CD4-positive, alpha-beta T cell treated with Interleukin-6 at 100 ng/mL for 8 hours (primary cell): ENCODE data around the gene CCT6A.
"Not testable (repeated sequence)": the region's sequence is repeated elsewhere in the genome, so short reads cannot be mapped to it uniquely, and the experiment has no call there.

Source experiments
- DNase-seq: peaks from one replicate; pipeline ENCODE4 v3.0.0-alpha.2; 2020; ENCODE audit warnings: mixed read lengths, low spot score

Gene CCT6A

GRCh38 chr7:56053379-56053778 is 1.8 kb downstream of the CCT6A start:
- no peak for DNase-seq

- no peak for DNase-seq
Measured at GRCh38 chr7:56053993-56054392, 2.4 kb downstream of the CCT6A start.

GRCh38 chr7:56062382-56062781 is 10.8 kb downstream of the CCT6A start:
- no peak for DNase-seq

GRCh38 chr7:56063500-56063881 is 11.9 kb downstream of the CCT6A start:
- no peak for DNase-seq

GRCh38 chr7:56063882-56064625 is 12.5 kb downstream of the CCT6A start, which contains the start of gene SUMF2:
Gene SUMF2, plus strand, starts transcription at chr7:56064286. Its CDS starts 26 bp downstream, at chr7:56064312.
- DNase-seq = peak; percentile 87

- not testable (repeated sequence) for DNase-seq
Measured at GRCh38 chr7:56066376-56066775, 14.8 kb downstream of the CCT6A start.

GRCh38 chr7:56074371-56074791 is 22.8 kb downstream of the CCT6A start:
- peak; percentile 56 for DNase-seq

- no peak for DNase-seq
Measured at GRCh38 chr7:56077681-56078080, 26.1 kb downstream of the CCT6A start.

- DNase-seq = no peak
Measured at GRCh38 chr7:56078196-56078595, 26.6 kb downstream of the CCT6A start.

GRCh38 chr7:56079450-56080185 is 28.1 kb downstream of the CCT6A start:
- no peak for DNase-seq

GRCh38 chr7:56080726-56081435 is 29.3 kb downstream of the CCT6A start:
- DNase-seq = not testable (repeated sequence)

GRCh38 chr7:56081626-56082340 is 30.2 kb downstream of the CCT6A start:
- no peak for DNase-seq

- no peak for DNase-seq
Measured at GRCh38 chr7:56083150-56083785, 31.7 kb downstream of the CCT6A start.

GRCh38 chr7:56086761-56087160 is 35.2 kb downstream of the CCT6A start:
- DNase-seq = no peak

- DNase-seq = no peak
Measured at GRCh38 chr7:56087445-56087844, 35.9 kb downstream of the CCT6A start.

GRCh38 chr7:56091591-56091990 is 40.0 kb downstream of the CCT6A start:
- no peak for DNase-seq

- not testable (repeated sequence) for DNase-seq
Measured at GRCh38 chr7:56092388-56092787, 40.8 kb downstream of the CCT6A start.

- DNase-seq = no peak
Measured at GRCh38 chr7:56092789-56093531, 41.4 kb downstream of the CCT6A start, which contains the start of gene PHKG1. Gene PHKG1, minus strand, starts transcription at chr7:56092952. Its CDS starts 4,011 bp downstream, at chr7:56088941.

- no peak for DNase-seq
Measured at GRCh38 chr7:56097700-56098099, 46.1 kb downstream of the CCT6A start.

- not testable (repeated sequence) for DNase-seq
Measured at GRCh38 chr7:56098187-56099008, 46.8 kb downstream of the CCT6A start.
